ENCODE data around the gene PTGES2. TPM values are rescaled to one million over a fixed set of nuclear protein-coding genes. Genes with fewer than 3 reads are reported as not detected.
"Not testable (repeated sequence)": the region's sequence is repeated elsewhere in the genome, so short reads cannot be mapped to it uniquely, and the experiment has no call there.

The PTGES2 gene
- total RNA-seq, 2 experiments from 2014 or later: 57.2 to 59.9 TPM

- peaks cover 19% of the 10 kb centered on the region for H3K4me1 Mint-ChIP-seq
- H3K9me3 Mint-ChIP-seq: no peaks in the 10 kb centered on the region
- ChIA-PET POLR2A (no interaction called here), CTCF (no interaction called here)
- H3K36me3 Mint-ChIP-seq (ENCODE audit: low read depth): no peaks in the 10 kb centered on the region
- no peak overlapping the region for H3K4me3 Mint-ChIP-seq
- no peaks in the 10 kb centered on the region for H3K27me3 Mint-ChIP-seq
- H3K27ac Mint-ChIP-seq: peak overlapping the region; percentile 85
- no peak for DNase-seq
These were observed 14.1 kb upstream of the PTGES2 start for GRCh38 chr9:128141604-128142003.

DNA sequence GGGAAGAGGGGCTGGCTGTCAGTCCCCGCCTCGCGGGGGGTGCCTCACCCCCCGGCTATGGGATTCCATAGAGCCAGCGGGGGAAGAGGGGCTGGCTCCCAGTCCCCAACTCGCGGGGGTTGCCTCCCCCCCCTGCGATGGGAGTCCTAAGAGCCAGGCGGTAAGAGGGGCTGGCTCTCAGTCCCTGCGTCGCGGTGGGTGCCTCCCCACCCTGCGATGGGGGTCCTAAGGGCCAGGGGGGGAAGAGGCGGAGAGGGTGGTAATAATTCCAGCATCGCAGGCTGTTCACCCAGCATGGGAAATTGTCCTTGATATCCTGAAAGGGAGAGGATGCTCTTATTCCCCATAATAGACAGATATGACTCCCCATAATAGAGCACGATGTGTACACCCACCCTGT lies 12.1 kb upstream of the PTGES2 start:
- H3K27me3 Mint-ChIP-seq: peaks cover 8% of the 10 kb centered on the region
- no peak overlapping the region for H3K4me3 Mint-ChIP-seq
- POLR2A ChIA-PET: no interaction called here
- DNase-seq: no peak
- H3K9me3 Mint-ChIP-seq: no peaks in the 10 kb centered on the region
- H3K4me1 Mint-ChIP-seq: peaks cover 30% of the 10 kb centered on the region
- no peaks in the 10 kb centered on the region for H3K36me3 Mint-ChIP-seq (ENCODE audit: low read depth)
- CTCF ChIA-PET: no interaction called here
- H3K27ac Mint-ChIP-seq: no peak overlapping the region

DNA sequence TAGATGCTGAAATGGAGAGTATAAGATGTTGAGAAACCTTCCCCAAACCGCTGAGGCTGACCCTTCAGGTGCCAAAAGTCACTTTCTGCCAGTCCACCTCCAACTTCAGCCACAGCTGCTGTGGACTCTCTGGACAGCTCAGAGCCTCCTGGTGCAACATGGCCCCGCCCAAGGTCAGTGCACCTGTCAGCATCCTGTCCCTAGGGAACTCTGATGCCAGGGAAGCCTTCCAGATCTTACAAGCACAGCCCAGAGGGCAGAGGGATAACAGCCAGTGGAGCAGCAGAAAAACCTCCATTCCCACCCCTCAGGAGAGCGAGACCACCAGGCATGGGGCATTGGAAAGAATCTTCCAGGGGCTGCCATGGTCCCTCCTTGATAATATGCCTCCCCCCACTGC lies 10.5 kb upstream of the PTGES2 start:
- Mint-ChIP-seq H3K4me1 (peaks cover 26% of the 10 kb centered on the region), H3K27ac (no peak overlapping the region), H3K9me3 (no peaks in the 10 kb centered on the region), H3K36me3 (ENCODE audit: low read depth) (no peaks in the 10 kb centered on the region), H3K27me3 (peaks cover 25% of the 10 kb centered on the region), H3K4me3 (no peak overlapping the region)
- POLR2A ChIA-PET: no interaction called here
- DNase-seq: no peak
- CTCF ChIA-PET: interaction anchor here (2.1 kb wide), 1 partner anchor 12 kb away, joined by 6 read pairs; no protein-coding TSS in a partner anchor

- ChIA-PET POLR2A (no interaction called here), CTCF (interaction anchor here (0.6 to 2.1 kb wide), 4 partner anchors 9 to 402 kb away, joined by 3 to 6 read pairs (median 4); partner anchors contain the start of gene TOR2A)
- no peak overlapping the region for H3K27ac Mint-ChIP-seq
- H3K4me3 Mint-ChIP-seq: no peak overlapping the region
- H3K4me1 Mint-ChIP-seq: peaks cover 19% of the 10 kb centered on the region
- H3K27me3 Mint-ChIP-seq: peaks cover 33% of the 10 kb centered on the region
- no peak for DNase-seq
- H3K36me3 Mint-ChIP-seq (ENCODE audit: low read depth): no peaks in the 10 kb centered on the region
- H3K9me3 Mint-ChIP-seq: no peaks in the 10 kb centered on the region
These were observed 9.6 kb upstream of the PTGES2 start for GRCh38 chr9:128136816-128137793.

DNA sequence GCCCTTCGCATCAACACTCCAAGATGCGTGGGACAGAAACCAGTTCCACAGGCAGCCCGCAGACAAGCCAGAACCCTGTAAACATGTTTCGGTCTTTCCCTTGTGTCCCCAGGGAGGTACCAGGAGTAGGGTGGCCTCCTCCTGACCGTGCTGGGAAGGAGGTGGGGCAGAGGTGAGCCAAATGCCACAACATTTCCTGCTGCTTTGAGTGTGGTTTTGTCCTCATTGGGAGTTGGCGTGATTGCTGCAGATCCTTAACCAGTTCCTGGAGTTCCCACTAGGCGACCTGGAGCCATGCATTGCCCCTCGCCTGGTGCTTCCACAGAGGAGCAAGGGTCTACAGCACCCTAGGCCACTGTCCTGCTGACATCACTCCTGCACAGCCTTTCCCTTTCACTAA lies 8.0 kb upstream of the PTGES2 start:
- H3K36me3 Mint-ChIP-seq (ENCODE audit: low read depth); H3K9me3 Mint-ChIP-seq; DNase-seq; POLR2A ChIA-PET; H3K27ac Mint-ChIP-seq; H3K4me3 Mint-ChIP-seq; CTCF ChIA-PET: not testable (repeated sequence)
- H3K4me1 Mint-ChIP-seq: peaks cover 14% of the 10 kb centered on the region
- peaks cover 40% of the 10 kb centered on the region for H3K27me3 Mint-ChIP-seq

DNA sequence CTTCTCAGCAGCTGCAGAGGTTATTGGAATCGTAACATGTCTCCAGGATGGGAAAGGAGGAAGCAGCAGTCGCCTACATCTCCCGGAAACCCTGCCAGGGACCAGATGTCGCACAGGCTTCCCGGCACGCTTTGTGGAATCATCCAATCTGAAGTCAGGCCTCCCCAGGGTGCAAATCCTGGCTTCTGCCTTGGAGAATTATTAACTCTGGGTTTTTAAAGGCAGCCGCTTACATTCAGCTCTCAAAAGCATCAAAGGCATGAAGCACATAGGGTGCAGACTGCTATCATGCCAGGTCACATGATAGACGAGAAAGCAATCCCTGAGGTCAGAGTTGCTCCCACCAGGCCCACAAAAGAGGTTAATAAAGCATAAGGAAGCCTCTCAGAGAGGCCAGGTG lies 4.6 kb upstream of the PTGES2 start:
- CTCF ChIA-PET; DNase-seq; H3K9me3 Mint-ChIP-seq; H3K27ac Mint-ChIP-seq; POLR2A ChIA-PET; H3K36me3 Mint-ChIP-seq (ENCODE audit: low read depth); H3K4me3 Mint-ChIP-seq: not testable (repeated sequence)
- peaks cover 30% of the 10 kb centered on the region for H3K4me1 Mint-ChIP-seq
- peaks cover 40% of the 10 kb centered on the region for H3K27me3 Mint-ChIP-seq

DNA sequence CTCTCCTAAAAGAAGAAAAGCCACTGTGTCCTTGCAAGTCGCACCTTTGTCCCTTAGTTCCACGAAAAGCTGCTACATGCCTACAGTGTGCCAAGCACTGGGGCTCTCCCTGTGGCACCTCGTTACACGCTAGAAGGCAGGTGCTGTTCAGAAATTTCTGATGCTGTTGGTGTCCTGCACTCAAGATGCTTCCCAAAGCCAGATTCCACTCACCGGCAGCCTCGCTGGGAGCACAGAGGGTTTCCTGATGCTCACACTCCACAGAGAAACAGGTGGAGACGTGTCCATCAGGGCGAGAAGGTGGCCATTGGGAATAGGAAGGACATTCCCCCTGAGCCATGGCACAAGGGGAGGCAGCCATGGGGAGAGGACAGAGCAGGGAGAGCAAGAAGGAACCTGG lies 3.8 kb upstream of the PTGES2 start:
- POLR2A ChIA-PET; H3K36me3 Mint-ChIP-seq (ENCODE audit: low read depth); H3K9me3 Mint-ChIP-seq; CTCF ChIA-PET; DNase-seq; H3K4me3 Mint-ChIP-seq; H3K27ac Mint-ChIP-seq: not testable (repeated sequence)
- peaks cover 40% of the 10 kb centered on the region for H3K27me3 Mint-ChIP-seq
- H3K4me1 Mint-ChIP-seq: peaks cover 32% of the 10 kb centered on the region

DNA sequence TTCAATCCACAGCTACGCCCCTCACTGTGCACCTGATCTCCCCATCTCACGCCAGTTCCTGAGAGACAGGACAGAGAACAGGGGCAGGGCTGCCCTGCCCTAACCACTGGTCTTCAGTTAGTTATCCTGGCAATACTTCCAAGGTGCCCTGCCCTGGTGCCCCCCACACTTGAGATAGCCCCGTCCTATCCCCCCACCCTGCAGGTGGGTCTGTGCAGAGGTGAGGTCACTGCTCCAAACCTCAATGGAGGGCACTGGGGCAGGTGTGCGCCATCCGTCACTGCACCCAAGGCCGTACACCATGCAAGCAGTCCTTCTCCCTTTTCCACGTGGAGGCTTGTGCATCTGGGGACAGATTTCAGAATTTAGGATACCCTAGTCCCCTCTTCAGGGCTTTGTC lies 3.1 kb upstream of the PTGES2 start:
- POLR2A ChIA-PET; H3K27ac Mint-ChIP-seq; H3K4me3 Mint-ChIP-seq; DNase-seq; H3K9me3 Mint-ChIP-seq; H3K36me3 Mint-ChIP-seq (ENCODE audit: low read depth): not testable (repeated sequence)
- CTCF ChIA-PET: interaction anchor here (1.1 to 5.4 kb wide), 2 partner anchors 13 to 20 kb away, joined by 3 to 39 read pairs; no protein-coding TSS in a partner anchor
- Mint-ChIP-seq H3K27me3 (peaks cover 40% of the 10 kb centered on the region), H3K4me1 (peaks cover 36% of the 10 kb centered on the region)

GRCh38 chr9:128129976-128130590 lies 2.6 kb upstream of the PTGES2 start:
- H3K9me3 Mint-ChIP-seq; H3K27ac Mint-ChIP-seq; POLR2A ChIA-PET; H3K36me3 Mint-ChIP-seq (ENCODE audit: low read depth): not testable (repeated sequence)
- Mint-ChIP-seq H3K4me1 (peaks cover 36% of the 10 kb centered on the region), H3K4me3 (peak overlapping the region; percentile 49), H3K27me3 (peaks cover 35% of the 10 kb centered on the region)
- CTCF ChIA-PET: interaction anchor here (1.1 to 5.4 kb wide), 2 partner anchors 13 to 20 kb away, joined by 3 to 39 read pairs; no protein-coding TSS in a partner anchor
- peak; percentile 51 for DNase-seq

- ChIA-PET POLR2A (interaction anchor here (0.6 kb wide), 1 partner anchor 351 kb away, joined by 4 read pairs; the partner anchor contains the start of gene SH2D3C), CTCF (interaction anchor here (0.6 to 5.4 kb wide), 5 partner anchors 8 to 210 kb away, joined by 3 to 39 read pairs (median 3); partner anchors contain the start of genes BBLN and CIZ1)
- no peak for DNase-seq
- H3K36me3 Mint-ChIP-seq (ENCODE audit: low read depth): peaks cover 6% of the 10 kb centered on the region
- H3K27me3 Mint-ChIP-seq: peaks cover 26% of the 10 kb centered on the region
- H3K9me3 Mint-ChIP-seq: no peaks in the 10 kb centered on the region
- peaks cover 39% of the 10 kb centered on the region for H3K4me1 Mint-ChIP-seq
- peak overlapping the region; percentile 97 for H3K4me3 Mint-ChIP-seq
- H3K27ac Mint-ChIP-seq: peak overlapping the region; percentile 99
These were observed 1.5 kb upstream of the PTGES2 start for GRCh38 chr9:128128836-128129590.

GRCh38 chr9:128127990-128128835 lies 684 bp upstream of the PTGES2 start:
- H3K36me3 Mint-ChIP-seq (ENCODE audit: low read depth): peaks cover 6% of the 10 kb centered on the region
- peak overlapping the region; percentile 99 for H3K27ac Mint-ChIP-seq
- DNase-seq: peak; percentile 87
- ChIA-PET CTCF (interaction anchor here (0.6 to 5.4 kb wide), 5 partner anchors 9 to 211 kb away, joined by 3 to 39 read pairs (median 3); partner anchors contain the start of genes BBLN and CIZ1), POLR2A (interaction anchor here (0.6 kb wide), 1 partner anchor 350 kb away, joined by 4 read pairs; the partner anchor contains the start of gene SH2D3C)
- peaks cover 18% of the 10 kb centered on the region for H3K27me3 Mint-ChIP-seq
- H3K4me1 Mint-ChIP-seq: peaks cover 39% of the 10 kb centered on the region
- peak overlapping the region; percentile 97 for H3K4me3 Mint-ChIP-seq
- H3K9me3 Mint-ChIP-seq: no peaks in the 10 kb centered on the region

Measured in activated CD4-positive, alpha-beta T cell treated with anti-CD3 and anti-CD28 coated beads, Interleukin-2, amount 10 ng/mL, durations not matched to agents 7 days and 5 days (primary cell).